LNCaP clone FGC (cell line): ENCODE data around the gene DRD3.

Source experiments
- DNase-seq: peaks from one replicate; pipeline ENCODE4 v3.0.0-alpha.2; 2011; ENCODE audit warnings: low read depth
- H3K4me3 ChIP-seq: 2 replicates; pipeline ENCODE4 v1.5.1; 2011; ENCODE audit warnings: mild to moderate bottlenecking, low read depth, low read length, control low read depth
- CTCF ChIP-seq: IDR thresholded peaks from 2 replicates; pipeline ENCODE4 v1.5.1; 2012; ENCODE audit warnings: mild to moderate bottlenecking; ENCODE audit not compliant: control insufficient read depth, insufficient read depth; ENCODE audit errors: extremely low read depth

Gene DRD3

GRCh38 chr3:114219741-114220140 is 40.9 kb upstream of the DRD3 start:
- no peak for DNase-seq
- no peak overlapping the region for H3K4me3 ChIP-seq
- TF ChIP-seq CTCF, result no peak

DNA sequence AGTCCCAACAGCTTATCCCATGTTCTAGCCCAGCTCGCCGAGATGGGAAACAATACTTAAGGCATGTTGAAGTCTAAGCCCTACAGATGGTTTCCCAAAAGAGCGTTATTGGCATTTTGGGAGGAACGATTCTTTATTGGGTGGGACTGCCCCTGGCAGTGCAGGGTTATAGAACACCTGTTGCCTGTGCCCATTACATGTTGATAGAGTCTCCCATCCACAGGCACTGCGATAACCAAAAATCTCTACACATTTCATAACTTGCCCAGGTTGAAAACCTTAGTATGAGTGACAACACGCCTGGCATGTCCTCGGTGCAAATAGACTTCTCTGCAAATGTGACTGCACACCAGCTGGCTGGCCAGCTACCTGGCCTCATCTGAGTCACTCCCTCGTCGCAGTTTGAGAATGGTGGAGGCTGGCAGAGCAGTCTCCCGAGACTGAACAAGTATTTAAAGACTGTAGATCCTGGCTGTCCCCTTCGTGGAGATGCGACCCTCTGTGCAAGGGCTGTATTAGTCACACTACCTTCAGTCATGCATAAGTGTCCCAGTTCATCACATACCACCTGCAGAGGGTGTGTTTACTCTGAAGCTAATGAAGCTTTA is 39.8 kb upstream of the DRD3 start:
- DNase-seq, result no peak
- TF ChIP-seq CTCF, result no peak
- no peak overlapping the region for H3K4me3 ChIP-seq

DNA sequence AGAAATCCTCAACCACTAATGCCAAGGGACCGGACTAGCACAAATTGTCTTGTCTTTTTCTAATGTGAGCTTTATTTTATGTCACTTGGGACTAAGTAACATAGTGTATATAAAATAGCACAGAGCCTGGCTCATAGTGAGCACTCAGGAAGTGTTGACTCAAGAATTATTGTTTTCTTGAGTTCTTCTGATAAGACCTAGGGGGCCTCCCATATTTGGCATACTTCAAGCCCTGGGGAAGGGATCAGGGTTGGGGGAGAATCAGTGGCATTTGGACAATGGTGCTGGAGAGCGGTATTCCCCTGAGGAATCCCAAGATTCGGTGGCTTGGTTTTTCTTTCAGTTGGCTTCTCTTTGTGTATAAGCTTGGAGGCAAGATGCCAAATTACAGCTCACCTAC is 39.2 kb upstream of the DRD3 start:
- TF ChIP-seq CTCF, result no peak
- no peak for DNase-seq
- H3K4me3 ChIP-seq, result no peak overlapping the region

- DNase-seq, result no peak
- H3K4me3 ChIP-seq, result no peak overlapping the region
- TF ChIP-seq CTCF, result no peak
These were observed 38.4 kb upstream of the DRD3 start for GRCh38 chr3:114217266-114217665.

DNA sequence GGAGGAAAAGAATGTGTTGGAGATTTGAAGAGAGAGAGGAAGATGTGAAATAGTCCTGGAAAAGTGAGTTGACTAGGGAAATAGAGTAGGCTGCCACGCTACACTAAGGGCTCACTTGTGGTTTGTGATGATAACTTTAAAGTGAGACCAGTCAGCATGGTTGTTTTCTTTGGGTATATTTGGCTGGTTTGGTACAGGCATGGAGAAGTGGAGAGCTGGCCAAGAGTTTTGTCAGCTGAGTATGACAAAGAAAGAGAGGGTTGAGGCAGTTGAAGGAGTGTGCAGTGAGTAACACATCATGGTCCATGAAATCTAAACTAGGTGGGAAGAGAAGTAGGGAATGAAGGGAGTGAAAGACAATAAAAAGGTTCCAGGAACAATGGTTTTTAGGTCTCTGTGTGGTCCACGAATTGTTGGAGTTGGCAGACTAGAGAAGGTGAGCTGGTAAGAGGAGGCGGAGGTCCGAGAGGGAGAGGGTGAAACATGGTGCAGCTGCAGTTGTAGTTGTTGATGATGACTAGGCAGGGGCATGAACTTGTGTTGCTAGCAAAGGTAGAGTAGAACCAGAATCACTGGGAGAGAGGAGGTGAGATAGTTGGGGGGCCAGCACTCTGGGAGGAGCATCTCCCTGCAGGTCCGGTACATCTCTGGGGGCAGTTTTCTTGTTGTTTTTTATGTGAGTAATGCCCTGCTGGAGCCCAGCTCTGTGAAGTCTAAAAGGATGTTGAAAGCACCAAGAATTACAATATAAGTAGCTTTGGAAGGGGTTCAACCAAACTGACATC is 37.5 kb upstream of the DRD3 start:
- H3K4me3 ChIP-seq, result no peak overlapping the region
- DNase-seq, result no peak
- TF ChIP-seq CTCF, result no peak

DNA sequence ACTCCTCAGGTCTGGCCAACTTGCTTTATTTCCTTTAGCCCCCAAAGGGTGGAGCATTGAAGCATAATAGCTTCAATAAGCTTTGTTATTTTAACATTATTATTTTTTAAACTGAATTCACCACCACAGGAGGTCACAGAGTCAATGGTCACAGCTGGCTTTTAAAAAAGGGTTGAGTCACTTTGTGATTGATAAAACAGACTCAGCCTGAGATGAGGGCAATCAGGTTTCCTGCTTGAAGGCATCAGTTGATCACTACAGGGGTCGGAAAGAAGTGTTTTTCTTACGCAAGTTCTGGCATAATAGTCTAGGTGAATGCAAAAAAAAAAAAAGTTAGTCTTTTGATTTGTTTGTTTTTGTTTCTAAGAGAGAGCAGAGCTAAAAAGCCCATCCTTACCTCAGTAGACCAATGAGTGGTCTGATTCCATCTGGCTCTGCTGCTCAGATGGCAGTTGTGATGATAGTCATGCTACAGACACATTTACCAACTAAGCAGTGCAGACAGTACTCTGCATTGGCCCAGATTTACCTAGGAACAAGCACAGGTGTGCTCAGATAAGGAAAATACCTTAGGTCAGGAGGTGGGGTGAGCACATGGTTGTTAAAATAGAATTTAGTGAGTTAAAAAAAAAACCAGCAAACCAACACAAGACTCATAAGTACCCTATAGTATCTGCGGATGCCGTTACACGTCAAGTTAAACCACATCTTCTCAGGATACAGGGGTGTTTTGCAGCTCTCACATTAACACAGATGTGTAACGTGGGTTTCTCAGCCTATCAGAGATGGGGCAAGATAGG is 35.9 kb upstream of the DRD3 start:
- TF ChIP-seq CTCF, result no peak
- no peak for DNase-seq
- H3K4me3 ChIP-seq, result no peak overlapping the region
